HepG2 (cell line): ENCODE data around the gene SPHK1. TPM values are rescaled to one million over a fixed set of nuclear protein-coding genes. Genes with fewer than 3 reads are reported as not detected.
A peak's percentile ranks its signal among the peaks of the same experiment; 100 is the strongest.

Experiments
- ATAC-seq: fragments of 200-7000 bp; cut with Tn5 transposase; 3 replicates; pipeline ENCODE4 v1.9.1; 2020; ENCODE audit warnings: mild to moderate bottlenecking, moderate library complexity
- BruUV-seq: library from RNA; stranded (reverse); fragments of 400-500 nt; replicated peaks from 2 replicates; lab custom pipeline; 2021; lab: Mats Ljungman, UMichigan
- CTCF ChIA-PET: fragments of 300-600 bp; formaldehyde crosslinking; extraction: SDS; loops from one replicate; lab custom pipeline; 2021; ENCODE audit warnings: low total read pairs, inconsistent platforms, low intra/inter-chr PET ratio; lab: Yijun Ruan, JAX
- POLR2A ChIA-PET: fragments of 350-600 bp; sonication (Branson Sonifier 250); formaldehyde crosslinking; loops from one replicate; lab custom pipeline; 2020; ENCODE audit warnings: antibody characterized with exemption, inconsistent platforms; lab: Yijun Ruan, JAX
- DNase-seq: peaks from one replicate; pipeline ENCODE4 v3.0.0-alpha.2; 2015; ENCODE audit warnings: low spot score
- FAIRE-seq: peaks from 3 replicates; lab custom pipeline; 2011; peaks lifted over from hg19 to GRCh38; lab: Jason Lieb, UNC
- H2AFZ ChIP-seq: one replicate; pipeline ENCODE4 v1.6.1; 2011; ENCODE audit warnings: low read length, inconsistent platforms
- H3K27ac ChIP-seq: fragments of 300-600 bp; 3 replicates; pipeline ENCODE4 v1.8.0; 2011; ENCODE audit warnings: mixed run types, mild to moderate bottlenecking, mixed read lengths, low read length, inconsistent platforms; ENCODE audit not compliant: insufficient read depth; ENCODE audit errors: extremely low read length
- H3K27me3 ChIP-seq, 2 experiments: fragments of 200-600 bp in 1 of 2; 2 replicates in 1 of 2; 3 replicates in 1 of 2; pipeline versions ENCODE4 v1.6.0 to v1.8.0; 2011; ENCODE audit warnings: low read length in 2 of 2, mild to moderate bottlenecking in 2 of 2, moderate library complexity in 2 of 2, inconsistent platforms in 1 of 2; ENCODE audit not compliant: insufficient read depth in 2 of 2, control insufficient read depth in 1 of 2
- H3K36me3 ChIP-seq, 2 experiments: fragments of 200-600 bp in 1 of 2; replicated peaks in 1 of 2; 2 replicates in 1 of 2; 3 replicates in 1 of 2; pipeline versions ENCODE4 v1.5.1 to v1.8.0; 2011; ENCODE audit warnings: low read length in 2 of 2, inconsistent platforms in 1 of 2; ENCODE audit not compliant: insufficient read depth in 2 of 2, control insufficient read depth in 1 of 2
- H3K4me1 ChIP-seq: 2 replicates; pipeline ENCODE4 v1.5.1; 2012; ENCODE audit warnings: low read length, inconsistent platforms; ENCODE audit not compliant: insufficient read depth
- H3K4me2 ChIP-seq: 2 replicates; pipeline ENCODE4 v1.6.0; 2011; ENCODE audit warnings: low read depth, low read length, inconsistent platforms
- H3K4me3 ChIP-seq, 3 experiments: fragments of 200-600 bp in 1 of 3; sonication (generic), shearing (Covaris generic) in 1 of 3; replicated peaks in 1 of 3; 2 replicates each; pipeline ENCODE4 v1.5.1; 2011 to 2016; ENCODE audit warnings: low read length in 3 of 3, inconsistent platforms in 2 of 3, low read depth in 2 of 3, mild to moderate bottlenecking in 2 of 3, control low read depth in 1 of 3, mixed read lengths in 1 of 3; ENCODE audit not compliant: insufficient read depth in 1 of 3
- H3K79me2 ChIP-seq: one replicate; pipeline ENCODE4 v1.6.1; 2011; ENCODE audit warnings: low read length, inconsistent platforms; ENCODE audit not compliant: insufficient read depth
- H3K9ac ChIP-seq: 2 replicates; pipeline ENCODE4 v1.6.0; 2011; ENCODE audit warnings: mild to moderate bottlenecking, low read depth, low read length, inconsistent platforms; ENCODE audit not compliant: insufficient read depth
- H3K9me3 ChIP-seq: 2 replicates; pipeline ENCODE4 v1.5.1; 2012; ENCODE audit warnings: mild to moderate bottlenecking, low read length
- H4K20me1 ChIP-seq: 2 replicates; pipeline ENCODE4 v1.6.0; 2011; ENCODE audit warnings: inconsistent platforms, mild to moderate bottlenecking, low read length, moderate library complexity; ENCODE audit not compliant: insufficient read depth
- DR1 ChIP-seq: sonication (generic); formaldehyde crosslinking; IDR thresholded peaks from 2 replicates; pipeline ENCODE4 v1.8.0; 2021; ENCODE audit warnings: mild to moderate bottlenecking, missing genetic modification reagents, inconsistent platforms
- ETV6 ChIP-seq: sonication (generic); formaldehyde crosslinking; conservative IDR thresholded peaks from 2 replicates; pipeline ENCODE4 v1.4.0; 2020; ENCODE audit warnings: missing genetic modification reagents
- HDAC1 ChIP-seq: sonication (generic); formaldehyde crosslinking; IDR thresholded peaks from 2 replicates; pipeline ENCODE4 v1.5.1; 2020; ENCODE audit warnings: mild to moderate bottlenecking, missing genetic modification reagents
- RARA ChIP-seq: IDR thresholded peaks from 2 replicates; pipeline ENCODE4 v1.6.1; 2016; ENCODE audit warnings: missing genetic modification reagents, missing compliant biosample characterization
- TAF1 ChIP-seq: sonication (generic); formaldehyde crosslinking; IDR thresholded peaks from 2 replicates; pipeline ENCODE4 v1.4.0; 2020; ENCODE audit warnings: missing genetic modification reagents
- TERF1 ChIP-seq: sonication (generic); formaldehyde crosslinking; IDR thresholded peaks from 2 replicates; pipeline ENCODE4 v1.8.0; 2022; ENCODE audit warnings: mild to moderate bottlenecking, missing genetic modification reagents, moderate library complexity
- XRCC5 ChIP-seq: fragments of 200-400 bp; formaldehyde crosslinking; optimal IDR thresholded peaks from 2 replicates; pipeline ENCODE3; 2017; ENCODE audit warnings: mild to moderate bottlenecking, low read length
- ZNF12 ChIP-seq: sonication (generic); formaldehyde crosslinking; IDR thresholded peaks from 2 replicates; pipeline ENCODE4 v1.5.0; 2020; ENCODE audit warnings: missing genetic modification reagents
- ZNF275 ChIP-seq: sonication (generic); formaldehyde crosslinking; IDR thresholded peaks from 2 replicates; pipeline ENCODE4 v1.8.0; 2022; ENCODE audit warnings: missing genetic modification reagents, mild to moderate bottlenecking, inconsistent platforms, borderline replicate concordance
- ZNF530 ChIP-seq: sonication (generic); formaldehyde crosslinking; IDR thresholded peaks from 2 replicates; pipeline ENCODE4 v1.5.0; 2020; ENCODE audit warnings: low read depth, mild to moderate bottlenecking, missing genetic modification reagents
- ZNF556 ChIP-seq: sonication (generic); formaldehyde crosslinking; IDR thresholded peaks from 2 replicates; pipeline ENCODE4 v1.4.0; 2020; ENCODE audit warnings: mild to moderate bottlenecking, missing genetic modification reagents, borderline replicate concordance
- ZNF775 ChIP-seq: sonication (generic); formaldehyde crosslinking; IDR thresholded peaks from 2 replicates; pipeline ENCODE4 v1.4.0; 2020; ENCODE audit warnings: missing genetic modification reagents, mild to moderate bottlenecking, moderate library complexity, borderline replicate concordance
- ZSCAN5A ChIP-seq: sonication (generic); formaldehyde crosslinking; IDR thresholded peaks from 2 replicates; pipeline ENCODE4 v1.8.0; 2022; ENCODE audit warnings: mild to moderate bottlenecking, missing genetic modification reagents, borderline replicate concordance
- WGBS: methylation state at CpG from one replicate; pipeline ENCODE4 v1.1.6; 2017; ENCODE audit warnings: low lambda C conversion rate; 5-methylcytosine and 5-hydroxymethylcytosine counted together
- in situ Hi-C: cut with HindIII; loops from 2 replicates; pipeline ENCODE4 v1.10.0; 2017; ENCODE audit warnings: low pct_unique_long_range_greater_than_20kb; ENCODE audit not compliant: extremely low pct_ligation_motif_present
- intact Hi-C: fragments of 100-400 bp; cut with micrococcal nuclease; formaldehyde crosslinking; loops from one replicate; pipeline ENCODE4 v1.10.0; 2022; ENCODE audit not compliant: unreplicated experiment
- polyA plus RNA-seq, 8 experiments: library from polyadenylated mRNA; depleted of rRNA in 3 of 8; stranded (reverse) in 7 of 8; unstranded in 1 of 8; fragments of >200 nt; fragmentation: Illumina TruSeq in 4 of 8; extraction: Trizol in 4 of 8; gene quantifications; 2 replicates each; pipeline versions ENCODE4 v1.2.1 to v1.2.3, GENCODE V29; 2011 to 2016; ENCODE audit warnings: low read depth in 4 of 8, missing spikeins in 1 of 8, mixed read lengths in 1 of 8; ENCODE audit not compliant: insufficient read depth in 1 of 8
- total RNA-seq, 5 experiments: library from RNA; depleted of rRNA; stranded (reverse); fragments of >200 nt; fragmentation: Illumina TruSeq; extraction: Trizol; gene quantifications; 2 replicates each; pipeline ENCODE4 v1.2.3, GENCODE V29; 2016; ENCODE audit warnings: low read depth in 1 of 5

Gene SPHK1
- total and polyA plus RNA-seq, 2 of the 13 experiments (the other 11 are each of a cell fraction or from before 2014, with no cell fraction given): 129 to 160 TPM

- TF ChIP-seq ZSCAN5A (CRISPR knock-in tag) (no peak), RARA (no peak), ZNF556 (CRISPR knock-in tag) (no peak), DR1 (CRISPR knock-in tag) (no peak), HDAC1 (no peak), ZNF12 (CRISPR knock-in tag) (no peak)
- TF ChIP-seq, all 625 proteins: peak for 0
Measured at GRCh38 chr17:76422860-76423259, 38.5 kb downstream of the SPHK1 start (continued).

GRCh38 chr17:76426853-76427252 lies 42.4 kb downstream of the SPHK1 start:
- Histone ChIP-seq H3K4me3 (no peak overlapping the region), H3K27ac (no peak overlapping the region), H3K4me2 (no peak overlapping the region), H3K4me1 (peaks cover 12% of the 10 kb centered on the region; the same call in 1 of the 2 replicates), H2AFZ (no peak overlapping the region), H3K79me2 (peaks cover 70% of the 10 kb centered on the region), H3K27me3 (no peaks in the 10 kb centered on the region), H4K20me1 (peaks cover 23% of the 10 kb centered on the region; the same call in 1 of the 2 replicates), H3K9ac (no peak overlapping the region)
- in situ Hi-C loops (no loop called here), intact Hi-C loops (loop anchor here (2.0 kb wide), 1 partner anchor 26 kb away; the partner anchor contains the start of gene UBE2O)
- FAIRE-seq: peak; percentile 37
- CTCF ChIA-PET: no interaction called here
- BruUV-seq: no TSS peak
- TF ChIP-seq ZNF775 (CRISPR knock-in tag): no peak
- no peak for TF ChIP-seq ZNF530 (CRISPR knock-in tag)
- no peak for TF ChIP-seq ETV6 (CRISPR knock-in tag)
- TF ChIP-seq TERF1 (CRISPR knock-in tag): no peak
- no peak for TF ChIP-seq XRCC5
- TF ChIP-seq ZNF275 (CRISPR knock-in tag): no peak
- TF ChIP-seq TAF1 (CRISPR knock-in tag): no peak
- TF ChIP-seq, all 625 proteins: peak for 0
- POLR2A ChIA-PET: no interaction called here
- 98% methylated on average over 3 of the region's 3 CpGs for WGBS
- ATAC-seq (no peak), DNase-seq (no peak)
- no peaks in the 10 kb centered on the region for H3K9me3 ChIP-seq
- peaks cover 5 to 12% of the 10 kb centered on the region in 2 experiments for H3K36me3 ChIP-seq
